Activated gamma-delta T cell (primary cell): Measurements from ENCODE around the gene PDC.
"Not testable (repeated sequence)": the region's sequence is repeated elsewhere in the genome, so short reads cannot be mapped to it uniquely, and the experiment has no call there.

Source experiments
- DNase-seq: peaks from one replicate; lab custom pipeline; 2025; lab: John Stamatoyannopoulos, UW

PDC gene

GRCh38 chr1:186465491-186465890 is 4.6 kb upstream of the PDC start:
- DNase-seq = not testable (repeated sequence)

- DNase-seq = no peak
Measured at GRCh38 chr1:186463926-186464325, 3.0 kb upstream of the PDC start.

- no peak for DNase-seq
Measured at GRCh38 chr1:186463511-186463910, 2.6 kb upstream of the PDC start.

GRCh38 chr1:186459161-186459560 is 1.8 kb downstream of the PDC start:
- DNase-seq = not testable (repeated sequence)

- no peak for DNase-seq
Measured at GRCh38 chr1:186456729-186457255, 4.1 kb downstream of the PDC start.

GRCh38 chr1:186454981-186455380 is 5.9 kb downstream of the PDC start:
- no peak for DNase-seq

- no peak for DNase-seq
Measured at GRCh38 chr1:186446152-186446551, 14.8 kb downstream of the PDC start.

GRCh38 chr1:186443638-186444037 is 17.3 kb downstream of the PDC start:
- DNase-seq = no peak

GRCh38 chr1:186442651-186443375 is 18.1 kb downstream of the PDC start:
- DNase-seq = no peak

GRCh38 chr1:186440584-186440983 is 20.3 kb downstream of the PDC start:
- no peak for DNase-seq

- DNase-seq = no peak
Measured at GRCh38 chr1:186438567-186438966, 22.3 kb downstream of the PDC start.

- no peak for DNase-seq
Measured at GRCh38 chr1:186435336-186435735, 25.6 kb downstream of the PDC start.

GRCh38 chr1:186429017-186429416 is 31.9 kb downstream of the PDC start:
- DNase-seq = no peak

- DNase-seq = no peak
Measured at GRCh38 chr1:186426118-186426517, 34.8 kb downstream of the PDC start.

- DNase-seq = no peak
Measured at GRCh38 chr1:186424539-186424938, 36.4 kb downstream of the PDC start.

- no peak for DNase-seq
Measured at GRCh38 chr1:186421446-186421845, 39.5 kb downstream of the PDC start.

- no peak for DNase-seq
Measured at GRCh38 chr1:186420923-186421322, 40.0 kb downstream of the PDC start.

GRCh38 chr1:186420311-186420710 is 40.6 kb downstream of the PDC start:
- no peak for DNase-seq

- no peak for DNase-seq
Measured at GRCh38 chr1:186418503-186418902, 42.4 kb downstream of the PDC start.

- no peak for DNase-seq
Measured at GRCh38 chr1:186413319-186413718, 47.6 kb downstream of the PDC start.

GRCh38 chr1:186409091-186409490 is 51.8 kb downstream of the PDC start:
- DNase-seq = no peak

- DNase-seq = no peak
Measured at GRCh38 chr1:186404454-186405051, 56.4 kb downstream of the PDC start.

- DNase-seq = no peak
Measured at GRCh38 chr1:186403632-186404031, 57.3 kb downstream of the PDC start.

GRCh38 chr1:186401446-186401845 is 59.5 kb downstream of the PDC start:
- not testable (repeated sequence) for DNase-seq
